HG03354 (cell line): ENCODE measurements around the gene LRRC59.

ENCODE experiments used
- ATAC-seq: cut with Tn5 transposase; IDR thresholded peaks from one replicate; pipeline ENCODE4 v1.9.1; 2021; ENCODE audit warnings: mild to moderate bottlenecking; ENCODE audit not compliant: unreplicated experiment, poor library complexity, severe bottlenecking

LRRC59 gene

DNA sequence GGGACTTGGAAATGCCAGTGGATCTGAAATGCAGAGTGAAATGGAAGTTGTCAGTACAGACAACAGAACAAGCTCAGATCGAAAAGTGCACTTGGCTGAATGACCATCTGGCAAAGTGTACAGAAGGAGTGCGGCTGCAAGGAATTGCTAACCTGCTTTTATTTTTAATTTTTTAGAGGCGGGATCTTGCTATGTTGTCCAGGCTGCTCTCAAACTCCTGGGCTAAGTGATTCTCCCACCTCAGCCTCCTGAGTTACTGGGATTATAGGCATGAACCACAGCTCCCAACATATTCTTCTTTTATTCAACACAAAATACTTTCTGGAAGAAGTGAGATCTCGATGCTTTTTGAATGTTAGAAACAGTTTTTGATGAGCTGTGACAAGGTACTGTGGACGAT lies 3.6 kb downstream of the LRRC59 start:
- no peak for ATAC-seq

- no peak for ATAC-seq
These were observed 4.7 kb downstream of the LRRC59 start for GRCh38 chr17:50392621-50393020.

GRCh38 chr17:50389534-50389933 lies 7.8 kb downstream of the LRRC59 start:
- no peak for ATAC-seq

DNA sequence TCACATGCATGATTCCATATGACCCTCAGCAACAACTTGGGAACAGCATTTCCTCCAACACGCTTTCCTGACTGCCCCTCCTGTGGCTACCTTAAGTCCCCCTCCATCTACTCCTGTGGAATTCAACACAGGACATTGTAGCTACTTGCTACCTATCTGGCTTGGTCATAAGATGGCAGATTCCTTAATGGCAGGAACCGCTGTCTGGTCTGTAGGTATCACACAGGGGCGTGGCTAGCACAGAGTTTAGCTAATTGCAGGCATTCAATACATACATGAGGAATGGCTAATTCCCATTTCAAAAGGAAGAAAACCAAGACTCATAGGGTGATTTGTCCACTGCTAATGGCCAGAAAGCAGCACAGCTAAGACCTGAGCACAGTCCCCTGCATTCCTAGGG lies 8.6 kb downstream of the LRRC59 start:
- ATAC-seq, result no peak

DNA sequence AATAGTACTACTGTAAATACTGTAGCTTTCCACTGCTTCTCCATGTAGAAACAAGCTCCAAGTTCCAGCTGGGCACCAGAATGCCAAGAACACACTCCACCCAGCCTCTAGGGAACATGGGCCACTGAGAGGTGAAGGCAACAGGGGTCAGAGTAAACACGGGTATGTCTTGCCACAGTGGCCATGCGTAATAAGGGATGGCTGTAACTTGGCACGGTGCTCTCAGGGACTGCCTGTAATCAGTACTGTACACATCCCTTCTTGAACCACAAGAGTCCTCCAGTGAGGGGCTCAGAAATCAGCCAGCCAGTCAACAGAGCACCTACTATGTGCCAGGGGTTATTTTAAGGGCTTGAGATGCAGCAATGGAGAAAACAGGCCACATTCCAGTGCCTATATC lies 10.8 kb downstream of the LRRC59 start:
- no peak for ATAC-seq

DNA sequence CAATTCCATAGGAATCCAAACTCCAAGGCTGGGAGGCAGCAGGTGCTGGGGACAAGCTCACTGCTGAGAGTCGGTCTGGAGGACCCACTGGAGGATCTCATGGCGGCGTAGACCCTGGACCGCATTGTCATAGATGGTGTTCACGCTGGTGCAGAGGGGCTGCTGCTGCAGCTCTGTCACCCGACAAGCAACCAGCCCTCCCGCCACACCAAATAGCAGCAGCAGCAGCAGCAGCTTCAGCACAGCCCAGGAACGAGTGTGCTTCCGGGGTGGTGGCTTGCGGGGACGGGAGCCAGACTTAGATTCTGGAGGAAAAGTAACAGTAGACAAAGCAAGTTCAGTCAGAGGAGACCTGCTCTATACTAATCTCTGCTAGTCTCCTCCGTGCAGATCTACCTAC lies 14.4 kb downstream of the LRRC59 start:
- no peak for ATAC-seq

DNA sequence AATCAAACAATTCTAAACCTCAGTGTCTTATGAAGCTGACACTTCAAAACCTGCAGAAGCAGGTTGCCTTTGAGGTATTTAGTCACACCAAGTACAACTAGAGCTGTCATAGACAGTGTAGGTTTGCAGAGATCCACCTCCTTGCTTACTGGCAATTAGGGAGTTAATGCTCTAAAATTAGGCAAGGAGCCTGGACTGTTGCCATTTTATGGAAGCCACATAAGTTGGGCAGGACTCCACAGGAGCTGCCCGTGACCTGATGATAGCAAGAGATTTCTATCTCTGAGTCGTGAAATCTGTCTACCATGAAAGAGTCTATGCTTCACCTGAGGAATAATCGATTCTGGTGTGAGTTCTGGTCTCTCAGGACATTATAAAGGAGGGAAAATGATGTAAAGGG lies 15.4 kb downstream of the LRRC59 start:
- no peak for ATAC-seq

GRCh38 chr17:50381260-50381815 lies 16.0 kb downstream of the LRRC59 start:
- no peak for ATAC-seq

DNA sequence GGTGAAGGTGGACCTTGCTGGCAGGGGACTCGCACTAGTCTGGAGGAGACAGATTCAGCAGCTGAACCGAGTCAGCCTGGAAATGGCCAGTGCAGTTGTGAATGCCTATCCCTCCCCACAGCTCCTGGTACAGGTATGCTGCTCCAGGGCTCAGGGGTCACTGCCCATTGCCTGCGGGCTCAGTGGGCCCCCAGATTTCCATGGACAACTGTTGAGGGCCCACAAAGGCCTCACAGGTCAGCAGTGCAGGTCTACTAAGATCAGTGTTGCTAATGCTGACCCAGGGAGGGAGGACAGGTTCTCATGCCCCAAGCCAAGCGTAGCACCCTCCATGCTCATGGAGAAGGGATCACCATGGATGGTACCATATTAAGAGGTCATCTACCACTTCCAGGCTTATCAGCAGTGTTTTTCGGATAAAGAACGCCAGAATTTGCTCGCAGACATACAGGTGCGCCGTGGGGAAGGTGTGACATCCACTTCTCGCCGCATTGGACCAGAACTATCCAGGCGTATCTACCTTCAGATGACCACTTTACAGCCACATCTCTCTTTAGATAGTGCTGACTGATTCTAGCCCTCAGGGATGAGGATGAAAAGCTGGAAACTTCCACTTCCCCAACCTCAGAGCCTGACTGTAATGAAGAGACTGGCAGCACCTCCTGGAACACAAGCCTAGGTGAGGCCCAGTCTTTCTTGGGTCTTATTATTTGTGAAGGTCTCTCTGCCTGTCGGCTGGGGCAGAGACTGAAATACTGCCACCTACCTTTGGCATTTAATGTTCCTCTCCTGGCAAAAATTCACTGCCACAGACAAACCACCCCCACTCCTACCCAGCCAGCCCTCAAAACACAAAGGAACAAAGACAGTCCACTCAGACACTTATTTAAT lies 16.7 kb downstream of the LRRC59 start:
- ATAC-seq, result no peak

DNA sequence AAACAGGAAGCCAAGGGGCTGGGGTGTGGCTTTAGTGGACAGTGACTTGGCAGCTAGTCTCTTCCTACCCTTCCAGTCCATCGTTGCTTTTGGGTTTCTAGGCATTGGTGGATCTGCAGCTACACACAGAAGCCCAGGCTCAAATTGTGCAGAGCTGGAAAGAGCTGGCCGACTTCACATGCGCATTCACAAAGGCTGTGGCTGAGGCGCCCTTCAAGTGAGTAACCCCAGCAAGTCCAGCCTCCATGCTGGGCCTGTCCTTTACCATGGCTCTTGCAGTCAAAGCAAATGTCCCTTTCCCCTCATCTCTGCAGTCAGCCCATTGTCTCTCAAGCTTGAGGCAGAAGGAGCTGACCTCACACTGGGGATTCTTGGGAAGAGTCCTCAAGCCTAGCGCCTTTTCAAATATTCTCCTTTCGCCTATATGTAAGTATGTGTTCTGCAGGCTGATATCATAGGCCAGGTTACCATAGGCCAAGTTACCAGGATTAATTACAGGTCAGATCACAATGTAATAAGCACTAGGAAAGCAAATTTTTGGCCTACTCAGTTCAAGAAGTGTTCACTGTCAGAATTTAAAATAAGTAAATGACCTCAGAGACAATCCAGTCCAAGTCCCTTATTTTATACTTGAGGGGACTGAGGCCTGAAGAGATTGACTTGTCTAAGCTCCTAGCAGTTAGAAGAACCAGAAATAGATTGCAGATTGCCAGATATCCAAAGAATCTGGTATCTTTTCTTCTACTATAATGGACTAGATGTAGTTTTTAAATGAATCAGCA lies 17.8 kb downstream of the LRRC59 start:
- ATAC-seq, result no peak

- ATAC-seq, result no peak
These were observed 21.3 kb downstream of the LRRC59 start for GRCh38 chr17:50375858-50376538.

DNA sequence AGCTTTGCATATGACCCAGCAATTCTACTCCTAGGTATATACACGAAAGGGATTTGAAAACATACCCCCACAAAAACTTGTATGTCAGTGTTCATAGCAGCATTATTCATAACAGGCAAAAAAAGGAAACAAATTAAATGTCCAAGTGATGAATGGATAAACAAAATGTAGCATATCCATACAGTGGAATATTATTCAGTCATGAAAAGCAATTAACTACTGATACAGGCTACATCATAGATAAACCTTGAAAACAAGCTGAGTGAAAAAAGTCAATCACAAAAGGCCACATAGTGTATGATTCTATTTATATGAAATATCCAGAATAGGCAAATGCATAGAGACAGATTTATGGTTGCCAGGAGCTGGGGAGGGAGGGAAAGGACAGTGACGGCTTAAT lies 23.6 kb downstream of the LRRC59 start:
- no peak for ATAC-seq

DNA sequence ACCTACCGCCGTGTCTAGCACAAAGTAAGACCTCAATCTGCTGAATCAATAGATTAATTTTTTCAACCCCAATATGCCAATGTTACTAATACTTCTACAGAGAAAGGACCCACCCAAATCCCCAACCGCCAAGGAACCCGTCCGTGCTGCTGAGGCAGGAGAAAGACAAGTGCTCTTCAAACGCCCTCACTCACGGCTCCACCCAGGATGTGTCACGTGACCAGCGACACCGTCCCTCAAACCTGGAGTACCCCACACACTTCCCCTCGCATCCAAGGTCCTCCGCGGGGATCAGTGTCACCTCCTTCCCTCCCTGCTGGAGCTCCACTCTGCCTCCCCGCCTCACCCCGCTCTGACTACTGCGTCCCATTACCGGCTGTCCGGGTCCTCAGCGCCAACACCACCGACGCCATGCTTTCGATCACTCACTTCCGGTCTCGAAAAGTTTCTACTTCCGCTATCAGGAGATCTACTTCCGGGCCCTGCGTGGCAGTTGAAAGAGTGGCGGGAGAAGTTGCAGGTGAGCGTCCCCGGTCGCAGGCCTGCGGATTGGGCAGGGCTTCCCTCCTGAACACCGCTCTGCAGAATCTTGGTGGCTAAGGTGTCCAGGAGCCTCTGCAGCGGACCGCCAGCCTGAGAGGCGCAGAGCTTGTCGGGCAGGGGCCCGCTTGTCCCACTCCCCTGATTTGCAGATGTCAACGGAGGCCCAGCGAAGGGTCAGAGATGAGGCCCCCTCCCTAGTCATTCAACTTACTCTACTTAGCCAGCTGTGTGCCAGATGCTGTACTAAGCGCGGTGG lies 24.4 kb downstream of the LRRC59 start, which contains the start of the genes EME1 and MRPL27:
EME1 (plus strand) TSS at position 472 of the 799 bp plus-strand sequence. CDS start 1,980 bp downstream, outside the sequence.
MRPL27 (minus strand) TSS at position 427 of the 799 bp plus-strand sequence; CDS start at position 413, 14 bp downstream.
- ATAC-seq, result peak; percentile 90

GRCh38 chr17:50372222-50372757 lies 25.0 kb downstream of the LRRC59 start:
- no peak for ATAC-seq

DNA sequence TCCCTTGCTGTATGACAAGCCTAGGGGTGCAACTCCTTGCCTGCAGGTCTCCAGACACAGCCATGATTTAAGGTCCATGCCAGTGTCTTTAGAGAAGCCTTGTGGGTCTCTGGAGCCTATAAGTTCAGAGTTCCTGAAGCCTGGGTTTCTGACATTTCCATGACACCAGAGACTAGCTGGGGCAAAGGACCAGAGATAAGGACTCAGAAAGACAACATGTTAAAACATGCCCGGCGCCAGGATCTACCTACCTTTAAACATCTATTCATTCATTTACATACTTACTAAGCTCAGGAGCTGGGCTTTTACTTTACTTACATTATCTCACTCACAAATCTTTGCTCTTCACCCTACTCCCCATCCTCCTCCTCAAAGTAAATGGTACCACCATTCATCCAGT lies 25.8 kb downstream of the LRRC59 start:
- ATAC-seq, result no peak

- ATAC-seq, result no peak
These were observed 27.3 kb downstream of the LRRC59 start for GRCh38 chr17:50370052-50370451.

DNA sequence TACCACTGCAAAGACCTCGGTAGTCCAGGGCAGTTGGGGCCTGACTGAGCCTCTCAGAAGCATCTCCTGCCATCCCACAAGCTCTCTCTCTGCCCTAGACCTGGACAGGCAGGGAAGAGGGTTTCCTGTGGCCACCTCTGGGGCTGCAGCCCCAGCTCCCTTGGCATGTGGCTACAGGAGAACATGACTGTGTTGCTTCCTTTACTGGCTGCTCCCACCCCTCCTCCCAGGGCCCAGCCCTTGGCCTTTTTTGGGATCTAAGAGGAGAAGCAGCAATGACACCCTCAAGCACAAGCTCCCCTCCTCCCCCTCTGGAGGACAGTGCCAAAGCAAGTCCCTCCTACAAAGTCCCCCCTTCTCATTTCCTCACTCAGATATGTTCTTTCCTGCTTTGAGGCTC lies 29.9 kb downstream of the LRRC59 start:
- ATAC-seq, result no peak

GRCh38 chr17:50365649-50366393 lies 31.5 kb downstream of the LRRC59 start:
- no peak for ATAC-seq
